ENCODE data around the gene GNAT2. TPM values are rescaled to one million over a fixed set of nuclear protein-coding genes. Genes with fewer than 3 reads are reported as not detected.

Gene GNAT2
- total RNA-seq, 1 donor from 2014 or later, result not detected

DNA sequence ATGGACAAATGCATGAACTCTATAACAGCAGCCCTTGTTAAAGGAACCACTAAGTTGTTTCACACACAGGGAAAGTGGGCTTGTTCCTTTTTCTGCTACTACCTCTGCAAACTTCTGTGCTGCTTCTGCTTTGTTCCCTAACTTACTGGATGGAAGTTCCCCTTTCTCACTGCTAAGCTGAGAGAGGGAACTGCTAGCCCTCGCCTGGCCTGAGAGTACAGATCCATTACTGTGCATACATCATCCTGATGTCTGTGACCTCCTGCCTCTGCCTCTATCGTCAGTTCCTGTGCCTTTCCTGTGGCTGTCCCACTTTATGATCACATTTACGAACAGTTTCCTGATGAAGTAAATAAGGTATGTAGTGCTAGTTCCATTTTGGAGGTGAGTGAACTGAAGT, 3.5 kb downstream of the GNAT2 start:
- peak; percentile 64 for DNase-seq (ENCODE audit: extremely low read depth, low read depth, low spot score)

DNA sequence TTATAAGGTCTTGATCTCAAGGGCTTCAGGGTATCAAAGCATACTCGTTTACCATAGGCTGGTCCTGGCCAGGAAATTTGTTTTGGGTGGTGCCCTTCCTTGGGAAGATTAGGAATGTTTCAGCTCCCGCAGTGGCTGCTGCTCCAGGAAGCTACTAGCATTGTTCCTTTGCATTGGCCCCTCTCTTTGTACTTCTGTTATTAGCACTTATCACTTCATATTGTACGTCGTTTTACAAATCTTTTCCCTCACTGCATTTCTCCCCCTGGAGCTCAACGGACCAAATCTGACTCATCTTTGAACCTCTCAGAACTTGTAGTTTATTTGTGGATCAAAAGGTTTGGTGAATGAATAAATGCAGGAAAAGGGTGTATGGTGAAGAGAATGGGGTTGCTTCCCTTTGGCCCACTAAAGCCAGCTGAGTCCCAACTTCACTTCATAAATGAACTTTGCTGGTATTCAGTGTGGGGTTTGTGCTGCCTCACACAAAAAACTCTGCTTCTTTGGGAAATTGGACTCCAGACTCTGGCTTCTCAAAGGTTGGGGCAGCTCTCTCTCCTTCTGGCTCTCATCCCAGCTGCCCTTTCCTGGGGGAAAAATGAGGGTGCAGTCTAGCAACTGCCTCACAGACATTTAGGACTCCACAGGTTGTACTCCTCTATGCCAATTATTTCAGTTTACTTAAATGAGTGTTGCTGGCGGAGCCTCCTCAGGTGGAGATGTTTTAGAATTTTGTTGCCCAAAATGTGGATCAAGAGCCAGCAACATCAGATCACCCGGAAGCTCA, 5.9 kb downstream of the GNAT2 start:
- no peak for DNase-seq (ENCODE audit: extremely low read depth, low read depth, low spot score)

DNA sequence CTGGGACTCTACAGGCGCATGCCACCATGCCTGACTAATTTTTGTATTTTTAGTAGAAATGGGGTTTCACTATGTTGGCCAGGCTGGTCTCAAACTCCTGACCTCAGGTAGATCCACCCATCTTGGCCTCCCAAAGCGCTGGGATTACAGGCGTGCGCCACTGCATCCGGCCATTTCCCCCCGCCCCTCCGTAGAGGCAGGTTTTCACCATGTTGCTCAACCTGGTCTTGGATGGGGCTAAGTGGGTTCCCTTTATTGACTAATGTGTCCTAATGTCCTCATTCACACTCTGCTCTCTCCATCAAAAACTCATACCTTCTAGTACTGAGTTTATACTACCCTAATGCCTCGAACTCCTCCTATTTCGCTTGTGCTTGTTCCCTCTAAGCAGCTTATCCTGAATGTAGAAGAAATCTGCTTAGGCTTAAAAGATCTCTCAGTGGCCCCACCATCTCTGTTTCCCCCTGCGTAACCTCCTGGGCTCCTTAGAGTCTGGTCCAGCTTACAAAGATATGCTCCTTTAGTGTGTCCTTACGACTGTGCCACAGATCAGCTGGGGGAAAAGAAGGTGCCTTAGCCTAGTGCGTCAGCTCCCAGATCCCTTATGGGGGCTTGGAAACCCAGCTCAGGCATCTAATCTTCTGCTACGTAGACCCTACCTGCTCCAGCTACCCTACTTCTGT, 8.0 kb downstream of the GNAT2 start:
- no peak for DNase-seq (ENCODE audit: extremely low read depth, low read depth, low spot score)

DNA sequence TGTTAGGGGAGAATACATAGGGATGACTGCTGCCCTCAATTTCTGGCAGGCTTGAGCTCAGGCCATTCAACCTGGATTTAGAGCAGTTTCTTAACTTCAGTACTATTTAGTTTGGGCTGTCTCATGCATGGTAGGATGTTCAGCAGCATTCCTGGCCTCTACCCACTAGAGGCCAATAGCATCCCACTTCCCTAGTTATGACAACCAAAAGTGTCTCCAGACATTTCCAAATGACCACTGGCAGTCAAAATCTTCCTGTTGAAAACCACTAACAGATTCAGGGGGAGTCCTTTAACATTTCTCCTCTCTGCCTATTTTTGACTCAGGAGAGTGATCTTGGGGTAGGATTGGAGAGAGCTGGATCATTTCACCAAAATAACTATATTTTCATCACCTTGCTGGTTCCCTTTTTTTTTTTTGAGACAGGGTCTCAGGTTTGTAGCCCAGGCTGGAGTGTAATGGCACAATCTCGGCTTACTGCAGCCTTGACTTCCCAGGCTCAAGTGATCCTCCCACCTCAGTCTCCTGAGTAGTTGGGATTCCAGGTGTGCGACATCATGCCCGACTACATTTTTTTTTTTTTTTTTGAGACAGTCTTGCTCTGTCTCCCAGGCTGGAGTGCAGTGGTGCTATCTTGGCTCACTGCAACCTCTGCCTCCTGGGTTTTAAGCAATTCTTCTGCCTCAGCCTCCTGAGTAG, 8.7 kb downstream of the GNAT2 start:
- no peak for DNase-seq (ENCODE audit: extremely low read depth, low read depth, low spot score)

DNA sequence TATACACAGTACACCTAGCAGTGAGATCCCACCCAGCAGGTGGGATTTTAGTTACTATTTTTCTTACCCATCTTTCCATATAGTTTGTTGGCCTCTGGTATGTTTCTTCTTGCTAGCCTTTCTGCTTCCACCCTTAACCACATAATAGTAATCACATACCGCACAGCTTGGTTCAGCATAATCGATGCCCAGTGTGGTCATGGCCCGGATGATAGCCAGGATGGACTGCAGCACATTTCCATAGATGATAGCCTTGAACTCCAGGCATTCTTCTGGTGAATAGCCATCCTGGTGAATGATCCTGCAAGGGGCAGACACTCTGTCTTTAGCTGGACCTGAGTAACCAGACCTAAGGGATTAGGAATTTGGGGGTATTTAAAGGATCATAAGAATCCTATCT, 9.5 kb downstream of the GNAT2 start:
- DNase-seq (ENCODE audit: extremely low read depth, low read depth, low spot score), result no peak

DNA sequence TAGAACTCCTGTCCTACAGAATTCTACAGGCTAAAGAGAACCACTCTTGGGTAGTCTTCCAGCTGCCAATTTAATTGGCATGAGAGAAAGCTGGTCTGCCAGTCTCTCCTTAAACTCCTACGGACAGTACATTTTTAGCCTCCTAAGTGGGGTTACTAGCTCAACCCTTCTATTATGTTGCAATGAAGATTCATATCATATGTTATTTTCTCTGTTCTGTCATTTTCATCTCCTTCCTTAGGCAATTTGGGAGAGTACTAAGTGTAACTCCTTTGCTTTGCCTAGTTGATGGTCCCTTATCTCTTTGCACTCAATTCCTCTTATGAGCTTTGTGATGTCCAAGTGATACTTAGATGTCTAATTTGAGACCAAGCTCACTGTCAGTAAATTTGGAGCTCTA, 14.0 kb downstream of the GNAT2 start:
- DNase-seq (ENCODE audit: extremely low read depth, low read depth, low spot score), result no peak

DNA sequence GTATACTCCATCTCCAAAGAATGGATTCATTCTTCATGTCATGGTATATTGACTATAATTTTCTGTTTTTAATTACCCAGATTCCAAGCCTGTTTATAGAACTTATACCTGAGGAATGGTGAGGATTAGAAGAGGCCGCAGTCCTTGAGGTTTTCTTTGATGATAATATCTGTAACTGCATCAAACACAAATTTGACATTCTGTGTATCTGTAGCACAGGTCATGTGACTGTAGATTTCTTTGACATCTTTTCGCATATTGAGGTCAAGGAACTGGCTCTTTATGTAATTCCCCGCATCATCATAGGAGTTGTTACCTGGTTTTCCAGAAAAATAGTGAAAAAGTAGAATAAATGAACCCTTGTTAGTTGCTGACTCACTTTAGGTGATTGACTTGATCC, 16.2 kb downstream of the GNAT2 start:
- DNase-seq (ENCODE audit: extremely low read depth, low read depth, low spot score), result no peak

DNA sequence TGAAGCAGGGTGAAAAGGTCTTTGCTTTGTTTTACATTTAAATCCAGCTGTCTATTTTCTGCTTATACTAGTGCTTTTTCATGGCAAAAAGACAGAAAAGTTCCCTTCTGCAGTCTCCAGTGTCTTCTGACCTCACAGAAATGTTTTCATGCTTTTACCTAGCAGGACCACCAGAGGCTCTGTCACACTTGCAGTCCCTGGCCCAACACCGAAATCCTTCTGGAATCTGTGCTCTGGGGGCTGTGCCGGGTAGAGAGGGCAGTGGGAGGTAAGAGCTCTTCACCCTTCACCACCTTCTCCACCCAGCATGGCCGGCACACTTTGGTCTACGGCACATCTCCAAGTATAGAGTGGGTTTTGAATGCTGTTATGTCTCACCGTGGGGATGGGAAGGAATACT, 20.8 kb downstream of the GNAT2 start:
- no peak for DNase-seq (ENCODE audit: extremely low read depth, low read depth, low spot score)

DNA sequence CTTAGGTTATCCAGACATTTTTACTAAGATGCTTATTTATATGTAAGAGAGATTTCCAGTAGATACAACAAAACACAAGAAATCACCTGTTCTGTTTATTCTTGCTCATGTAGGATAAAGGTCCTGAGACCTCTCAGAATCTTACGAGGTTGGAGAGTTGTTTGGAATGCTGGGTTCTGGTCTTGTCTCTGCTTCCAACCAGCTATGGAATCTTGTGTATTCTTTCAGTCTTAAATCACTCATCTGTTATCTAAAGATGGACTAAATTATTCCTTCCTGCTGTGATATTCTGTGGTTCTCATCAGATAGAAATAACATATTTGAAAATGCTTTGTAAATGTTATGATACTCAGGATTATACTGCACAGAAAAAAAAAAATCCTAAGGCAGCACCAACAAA, 21.3 kb downstream of the GNAT2 start:
- no peak for DNase-seq (ENCODE audit: extremely low read depth, low read depth, low spot score)

DNA sequence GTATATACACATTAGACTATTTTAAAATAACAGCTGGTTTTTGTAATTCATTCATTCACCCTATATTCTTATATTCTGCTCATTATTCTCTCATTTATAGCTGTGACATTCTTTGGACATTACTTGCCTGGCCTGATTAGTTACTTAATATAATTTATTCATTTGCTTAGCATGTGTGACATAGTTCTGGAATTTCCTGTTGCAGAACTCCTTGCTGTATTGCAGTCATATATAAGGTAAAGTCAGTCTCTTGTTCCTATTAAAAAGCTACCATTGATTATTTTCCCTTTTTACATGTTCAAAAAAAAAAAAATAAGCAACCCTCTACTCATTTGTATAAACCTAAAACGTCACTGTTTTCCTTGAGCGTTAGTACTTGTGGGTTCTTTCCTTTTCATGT, 23.9 kb downstream of the GNAT2 start:
- no peak for DNase-seq (ENCODE audit: extremely low read depth, low read depth, low spot score)

DNA sequence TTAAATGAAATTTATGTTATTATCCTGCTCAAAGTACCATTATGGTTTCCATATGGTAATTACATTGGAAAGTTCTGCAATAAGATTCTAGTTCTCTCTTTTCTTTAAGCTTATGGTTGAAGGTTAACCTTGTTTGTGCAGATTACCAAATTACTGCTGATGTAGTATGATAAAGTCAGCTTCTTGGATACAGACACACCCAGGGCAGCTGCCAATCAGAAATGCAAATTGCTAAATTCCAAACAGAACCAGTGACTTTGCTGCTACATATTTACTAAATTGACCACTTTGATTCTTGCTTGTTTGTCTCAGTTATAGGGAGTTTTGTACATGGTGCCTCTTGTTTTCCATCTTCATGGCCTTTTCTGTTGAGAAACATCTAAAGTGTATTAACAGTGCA, 26.5 kb downstream of the GNAT2 start:
- DNase-seq (ENCODE audit: extremely low read depth, low read depth, low spot score), result no peak

DNA sequence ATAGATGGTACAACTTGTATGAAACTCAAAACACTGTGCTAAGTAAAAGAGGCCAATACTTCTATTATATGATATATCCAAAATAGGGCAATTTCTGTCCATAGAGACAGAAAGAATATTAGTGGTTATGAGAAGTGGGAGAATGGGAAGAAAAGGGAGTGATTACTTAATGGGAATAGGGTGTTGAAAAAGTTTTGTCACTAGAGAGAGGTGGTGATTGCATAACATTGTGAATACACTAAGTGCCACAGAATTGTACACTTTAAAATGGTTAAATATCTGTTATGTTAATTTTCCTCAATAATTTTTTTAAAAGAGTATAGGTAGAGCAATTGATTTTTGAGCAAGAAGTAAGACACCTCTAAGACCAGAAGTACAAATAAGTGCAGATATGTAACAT, 29.7 kb downstream of the GNAT2 start:
- no peak for DNase-seq (ENCODE audit: extremely low read depth, low read depth, low spot score)

DNA sequence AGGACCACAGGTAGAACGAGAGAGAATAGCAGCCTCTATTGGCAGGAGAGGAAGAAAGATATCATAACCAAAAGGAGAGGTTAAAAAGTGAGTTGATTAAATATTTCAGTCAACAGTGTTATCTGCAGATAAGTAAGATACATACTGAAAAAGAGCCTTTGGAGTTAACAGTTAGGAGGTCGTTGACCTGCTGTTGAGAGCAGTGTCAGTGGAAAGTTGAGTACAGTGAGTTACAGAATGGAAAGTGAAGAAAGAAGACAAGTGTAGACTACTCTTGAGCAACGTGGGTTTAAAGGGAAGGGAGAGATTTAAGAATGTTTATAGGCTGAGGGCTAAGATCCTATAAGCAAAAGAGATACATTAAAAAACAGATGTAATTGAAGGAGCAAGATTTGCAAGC, 30.2 kb downstream of the GNAT2 start:
- no peak for DNase-seq (ENCODE audit: extremely low read depth, low read depth, low spot score)

DNA sequence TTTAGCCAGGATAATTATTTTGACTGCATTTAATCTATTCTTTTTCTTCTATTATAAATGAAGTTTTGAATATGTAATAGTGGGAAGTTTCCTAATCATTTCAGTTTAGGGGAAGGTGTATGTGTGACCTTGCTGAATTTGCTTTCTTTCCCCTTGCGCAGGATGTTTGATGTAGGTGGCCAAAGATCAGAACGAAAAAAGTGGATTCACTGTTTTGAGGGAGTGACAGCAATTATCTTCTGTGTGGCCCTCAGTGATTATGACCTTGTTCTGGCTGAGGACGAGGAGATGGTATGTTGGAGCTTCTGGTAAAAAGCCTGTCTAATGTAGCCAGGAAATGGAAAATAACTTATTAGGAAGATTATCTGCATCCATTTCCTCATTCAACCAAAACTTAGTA, 33.4 kb downstream of the GNAT2 start:
- DNase-seq (ENCODE audit: extremely low read depth, low read depth, low spot score), result no peak

DNA sequence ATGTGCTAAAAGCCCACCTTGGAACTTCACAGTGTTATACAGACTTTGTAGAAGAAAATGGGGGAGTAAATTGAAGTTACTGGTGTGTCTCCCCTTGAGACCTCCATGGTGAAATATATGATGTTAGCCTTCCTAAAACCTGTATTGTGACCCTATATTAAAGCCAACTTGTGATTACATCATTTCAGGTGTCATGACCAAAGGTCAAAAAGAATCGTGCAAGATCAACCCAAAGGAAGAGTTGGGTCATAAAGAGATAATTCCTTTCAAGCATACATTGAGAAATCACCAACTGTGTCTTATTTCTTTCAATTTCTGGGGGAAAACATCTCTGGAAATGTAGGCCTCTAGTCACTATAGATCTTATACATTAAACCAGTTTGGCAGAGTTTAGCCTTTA, 34.6 kb downstream of the GNAT2 start:
- no peak for DNase-seq (ENCODE audit: extremely low read depth, low read depth, low spot score)

DNA sequence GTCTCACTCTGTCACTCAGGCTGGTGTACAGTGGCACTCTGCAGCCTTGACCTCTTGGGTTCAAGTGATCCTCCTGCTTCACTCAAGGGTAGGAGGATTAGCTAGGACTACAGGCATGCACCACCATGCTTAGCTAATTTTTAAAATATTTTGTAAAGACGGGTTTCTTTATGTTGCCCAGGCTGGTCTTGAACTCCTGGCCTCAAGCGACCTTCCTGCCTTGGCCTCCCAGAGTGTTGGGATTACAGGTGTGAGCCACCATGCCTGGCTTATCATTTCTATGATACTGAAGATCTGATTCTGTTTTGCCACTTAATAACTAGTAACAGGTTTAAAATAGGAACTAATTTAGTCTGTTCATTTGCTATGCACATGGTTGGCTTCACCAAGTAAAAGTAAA, 37.4 kb downstream of the GNAT2 start:
- DNase-seq (ENCODE audit: extremely low read depth, low read depth, low spot score), result no peak

DNA sequence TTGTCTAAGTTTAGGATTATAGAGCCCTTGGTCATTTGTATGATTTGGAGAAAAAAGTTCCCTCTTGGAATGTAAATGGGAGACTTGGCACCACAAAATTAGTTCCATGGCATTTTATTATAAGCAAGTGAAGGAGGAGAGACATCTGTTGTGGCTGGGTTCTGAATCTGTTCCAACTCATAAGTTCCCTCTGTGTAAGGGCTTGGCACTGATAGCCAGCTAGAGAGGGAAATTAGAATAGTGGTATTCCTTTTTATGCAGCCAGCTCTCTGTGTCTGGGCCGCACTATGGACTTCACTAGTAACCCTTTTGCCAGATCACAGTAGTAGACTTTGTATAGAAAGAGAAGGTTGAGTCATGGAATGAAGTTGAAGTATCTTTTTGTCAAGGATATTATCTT, 39.9 kb downstream of the GNAT2 start:
- DNase-seq (ENCODE audit: extremely low read depth, low read depth, low spot score), result no peak

DNA sequence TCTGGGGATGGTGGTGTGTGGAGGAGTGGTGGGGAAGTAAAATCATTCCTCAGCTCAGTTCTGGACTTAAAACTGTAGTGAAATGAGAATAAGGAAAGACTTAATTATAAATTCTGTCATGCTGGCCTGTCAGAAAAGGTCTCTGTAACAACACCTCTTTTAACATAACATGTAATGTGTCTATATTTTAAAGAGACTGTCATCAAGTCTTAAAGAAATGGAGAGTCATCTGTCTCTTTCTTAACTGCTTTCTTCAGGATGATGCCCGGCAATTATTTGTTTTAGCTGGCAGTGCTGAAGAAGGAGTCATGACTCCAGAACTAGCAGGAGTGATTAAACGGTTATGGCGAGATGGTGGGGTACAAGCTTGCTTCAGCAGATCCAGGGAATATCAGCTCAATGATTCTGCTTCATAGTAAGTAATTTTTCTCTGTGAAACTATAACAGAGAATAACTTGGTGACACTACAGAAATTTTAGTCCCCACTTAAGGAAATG, 40.4 kb downstream of the GNAT2 start:
- no peak for DNase-seq (ENCODE audit: extremely low read depth, low read depth, low spot score)

DNA sequence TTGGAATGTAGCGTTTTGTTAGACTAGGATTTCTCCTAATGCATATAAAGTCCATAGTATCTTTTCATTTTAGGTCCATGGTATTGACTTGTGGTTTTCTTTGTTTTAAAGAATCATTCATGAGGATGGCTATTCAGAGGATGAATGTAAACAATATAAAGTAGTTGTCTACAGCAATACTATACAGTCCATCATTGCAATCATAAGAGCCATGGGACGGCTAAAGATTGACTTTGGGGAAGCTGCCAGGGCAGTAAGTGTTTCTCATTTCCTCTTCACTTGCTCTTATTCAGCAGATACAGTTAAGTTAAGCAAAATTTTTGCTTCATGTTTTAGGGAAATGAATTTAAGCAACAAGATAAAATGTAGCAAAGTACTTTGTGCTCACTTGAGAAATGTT, 45.6 kb downstream of the GNAT2 start:
- DNase-seq (ENCODE audit: extremely low read depth, low read depth, low spot score), result no peak

DNA sequence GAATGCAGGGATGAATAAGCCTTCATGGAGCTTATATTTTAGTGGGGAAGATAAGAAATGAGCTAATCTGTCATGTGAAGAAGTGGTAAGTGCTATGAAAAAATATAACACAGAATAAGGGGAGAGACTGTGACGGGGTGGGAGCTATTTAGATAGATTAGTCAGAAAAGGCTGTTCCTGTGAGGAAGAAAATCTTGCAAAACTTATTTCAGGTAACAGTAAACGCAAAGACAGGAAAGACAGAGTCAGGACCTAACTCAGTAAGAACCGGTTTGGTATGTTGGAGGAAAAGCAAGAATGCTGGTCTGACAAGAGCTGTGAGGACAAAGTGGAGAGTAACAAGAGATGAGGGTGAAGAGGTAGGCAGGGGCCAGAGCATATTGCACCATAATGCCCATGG, 49.0 kb downstream of the GNAT2 start:
- DNase-seq (ENCODE audit: extremely low read depth, low read depth, low spot score), result no peak

DNA sequence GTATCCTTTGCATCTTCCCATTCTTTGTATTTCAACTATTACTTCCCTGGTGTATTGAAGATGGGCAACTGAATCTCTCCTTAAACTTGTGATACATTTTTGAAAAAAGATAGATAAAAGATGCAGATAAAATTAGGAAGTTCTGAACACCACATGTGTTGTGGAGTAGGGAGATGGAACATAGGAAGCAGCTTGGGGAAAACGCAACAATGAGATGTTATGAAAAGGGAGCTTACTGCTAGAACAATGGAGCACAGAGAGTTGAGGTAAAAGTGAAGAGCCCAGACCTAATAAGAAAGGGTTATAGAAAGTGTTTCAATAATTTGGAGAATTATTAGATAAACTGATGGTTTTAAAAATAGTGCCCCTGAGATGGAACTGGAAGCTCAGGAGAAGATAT, 50.1 kb downstream of the GNAT2 start:
- no peak for DNase-seq (ENCODE audit: extremely low read depth, low read depth, low spot score)
